PFSK-1 (cell line): ENCODE measurements around the gene FAM120AOS.

ENCODE experiments used
- FOXP2 ChIP-seq: optimal IDR thresholded peaks from 2 replicates; pipeline ENCODE3; 2011; ENCODE audit warnings: borderline replicate concordance, control low read depth, inconsistent platforms; ENCODE audit not compliant: insufficient read depth; ENCODE audit errors: extremely low read length, extremely low read depth
- POLR2AphosphoS5 ChIP-seq: IDR thresholded peaks from 2 replicates; pipeline ENCODE4 v1.6.1; 2012; ENCODE audit warnings: low read depth, mild to moderate bottlenecking, control low read depth, low read length, moderate library complexity
- REST ChIP-seq, 2 experiments: IDR thresholded peaks; 2 replicates each; pipeline versions ENCODE4 v1.6.1 to v1.8.0; 2011 to 2012; ENCODE audit warnings: low read depth in 2 of 2, low read length in 2 of 2, control low read depth in 1 of 2, inconsistent platforms in 1 of 2, mild to moderate bottlenecking in 1 of 2, moderate library complexity in 1 of 2; ENCODE audit not compliant: insufficient read depth in 1 of 2
- TAF1 ChIP-seq: IDR thresholded peaks from 2 replicates; pipeline ENCODE4 v1.6.1; 2012; ENCODE audit warnings: low read length, control low read depth, borderline replicate concordance; ENCODE audit not compliant: insufficient read depth

- TF ChIP-seq TAF1 (no peak), REST (IDR thresholded peaks at IDR 0.05; ENCODE audit: insufficient read depth in 1 of 2, low read depth in 2 of 2, low read length in 2 of 2) (no peak), POLR2AphosphoS5 (no peak), FOXP2 (no peak)
These were observed 20.4 kb downstream of the FAM120AOS start for GRCh38 chr9:93432964-93433363.
